ENCODE results near the gene FGF19.

Gene FGF19

DNA sequence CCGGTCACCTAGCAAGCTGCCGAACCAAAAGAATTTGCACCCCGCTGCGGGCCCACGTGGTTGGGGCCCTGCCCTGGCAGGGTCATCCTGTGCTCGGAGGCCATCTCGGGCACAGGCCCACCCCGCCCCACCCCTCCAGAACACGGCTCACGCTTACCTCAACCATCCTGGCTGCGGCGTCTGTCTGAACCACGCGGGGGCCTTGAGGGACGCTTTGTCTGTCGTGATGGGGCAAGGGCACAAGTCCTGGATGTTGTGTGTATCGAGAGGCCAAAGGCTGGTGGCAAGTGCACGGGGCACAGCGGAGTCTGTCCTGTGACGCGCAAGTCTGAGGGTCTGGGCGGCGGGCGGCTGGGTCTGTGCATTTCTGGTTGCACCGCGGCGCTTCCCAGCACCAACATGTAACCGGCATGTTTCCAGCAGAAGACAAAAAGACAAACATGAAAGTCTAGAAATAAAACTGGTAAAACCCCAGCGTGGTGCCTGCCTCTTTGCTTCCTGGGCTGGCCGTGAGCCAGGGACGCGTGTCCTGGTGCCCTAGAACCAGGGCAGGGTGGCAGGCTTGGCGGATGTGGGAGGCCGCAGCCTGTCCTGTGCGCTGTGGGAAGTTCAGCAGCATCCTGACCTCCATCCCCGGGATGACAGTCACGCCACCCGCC is 49.7 kb downstream of the FGF19 start:
- DNase-seq: no peak

- no peak for DNase-seq
Observed at GRCh38 chr11:69653406-69653960, 50.3 kb downstream of the FGF19 start.

- DNase-seq: no peak
Observed at GRCh38 chr11:69652999-69653398, 50.8 kb downstream of the FGF19 start.

DNA sequence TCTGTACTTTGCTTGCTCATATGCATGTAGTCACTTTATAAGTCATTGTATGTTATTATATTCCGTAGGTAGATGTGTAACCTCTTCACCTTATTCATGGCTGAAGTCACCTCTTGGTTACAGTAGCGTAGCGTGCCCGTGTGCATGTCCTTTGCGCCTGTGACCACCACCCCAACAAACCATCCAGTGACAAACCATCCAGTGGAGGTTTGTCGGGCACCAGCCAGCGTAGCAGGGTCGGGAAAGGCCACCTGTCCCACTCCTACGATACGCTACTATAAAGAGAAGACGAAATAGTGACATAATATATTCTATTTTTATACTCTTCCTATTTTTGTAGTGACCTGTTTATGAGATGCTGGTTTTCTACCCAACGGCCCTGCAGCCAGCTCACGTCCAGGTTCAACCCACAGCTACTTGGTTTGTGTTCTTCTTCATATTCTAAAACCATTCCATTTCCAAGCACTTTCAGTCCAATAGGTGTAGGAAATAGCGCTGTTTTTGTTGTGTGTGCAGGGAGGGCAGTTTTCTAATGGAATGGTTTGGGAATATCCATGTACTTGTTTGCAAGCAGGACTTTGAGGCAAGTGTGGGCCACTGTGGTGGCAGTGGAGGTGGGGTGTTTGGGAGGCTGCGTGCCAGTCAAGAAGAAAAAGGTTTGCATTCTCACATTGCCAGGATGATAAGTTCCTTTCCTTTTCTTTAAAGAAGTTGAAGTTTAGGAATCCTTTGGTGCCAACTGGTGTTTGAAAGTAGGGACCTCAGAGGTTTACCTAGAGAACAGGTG is 51.8 kb downstream of the FGF19 start:
- DNase-seq: no peak

DNA sequence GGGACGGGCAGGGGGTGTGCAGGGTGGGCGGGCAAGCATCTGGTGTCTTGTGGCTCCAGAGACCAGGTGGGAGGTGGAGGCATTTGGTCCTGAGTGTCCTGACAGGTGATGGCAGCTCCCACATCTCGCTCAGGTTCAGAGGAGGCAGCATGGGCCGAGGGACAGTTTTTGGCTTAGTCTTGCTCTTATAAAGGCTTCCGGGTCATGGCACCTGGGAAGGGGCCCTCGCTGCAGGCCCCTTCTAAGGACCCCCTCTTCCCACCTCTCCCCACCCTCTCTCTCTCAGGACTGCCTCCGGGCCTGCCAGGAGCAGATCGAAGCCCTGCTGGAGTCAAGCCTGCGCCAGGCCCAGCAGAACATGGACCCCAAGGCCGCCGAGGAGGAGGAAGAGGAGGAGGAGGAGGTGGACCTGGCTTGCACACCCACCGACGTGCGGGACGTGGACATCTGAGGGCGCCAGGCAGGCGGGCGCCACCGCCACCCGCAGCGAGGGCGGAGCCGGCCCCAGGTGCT is 52.9 kb downstream of the FGF19 start:
- no peak for DNase-seq

DNA sequence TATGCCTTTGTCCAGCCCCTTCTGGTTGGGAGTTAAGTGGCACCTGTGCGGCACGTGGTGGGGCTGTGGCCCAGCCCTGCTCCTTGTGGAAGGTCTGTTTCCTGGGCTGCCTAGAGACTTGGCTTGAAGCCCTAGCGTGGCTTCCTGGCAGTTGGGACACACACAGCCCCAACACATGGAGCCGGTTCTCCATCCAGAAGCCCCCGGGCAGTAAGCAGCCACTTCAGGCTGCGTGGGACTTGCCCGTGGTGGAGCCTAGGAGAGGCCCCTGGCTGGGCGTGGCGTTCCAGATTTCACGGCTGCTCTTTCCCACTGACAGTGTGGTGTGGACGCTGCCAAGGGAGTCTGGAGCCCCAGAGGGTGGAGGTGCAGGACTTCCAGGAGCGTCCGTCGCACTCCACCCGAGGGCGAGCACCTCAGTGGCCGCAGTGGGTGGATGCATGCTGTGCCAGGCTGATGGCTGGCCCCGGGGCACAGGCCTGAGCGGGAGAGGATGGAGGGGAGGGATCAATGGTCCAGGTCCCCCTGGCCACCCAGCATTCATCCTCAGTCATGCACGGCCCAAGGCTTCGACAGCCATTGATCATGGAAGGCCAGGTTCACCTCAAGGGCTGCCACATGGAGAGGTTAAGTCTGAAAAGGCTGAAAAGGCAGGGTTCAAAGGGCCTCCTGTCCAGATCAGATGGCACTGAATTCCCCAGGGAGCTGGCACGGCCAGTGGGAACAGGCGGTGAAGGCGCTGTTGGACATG is 53.6 kb downstream of the FGF19 start:
- DNase-seq: no peak

GRCh38 chr11:69649576-69649900 is 54.3 kb downstream of the FGF19 start:
- no peak for DNase-seq

GRCh38 chr11:69648679-69649575 is 54.9 kb downstream of the FGF19 start:
- no peak for DNase-seq
